Measurements from ENCODE around the gene EEFSEC.
A peak's percentile ranks its signal among the peaks of the same experiment; 100 is the strongest.

The EEFSEC gene

GRCh38 chr3:128279601-128279880 is 126.3 kb downstream of the EEFSEC start:
- H3K27ac ChIP-seq = no peak overlapping the region
- TF ChIP-seq CTCF (IDR thresholded peaks at IDR 0.05) = no peak

GRCh38 chr3:128280481-128281052 is 127.3 kb downstream of the EEFSEC start:
- no peaks in the 10 kb centered on the region for H3K9me3 ChIP-seq
- H3K27me3 ChIP-seq = no peaks in the 10 kb centered on the region
- no peak overlapping the region for H3K4me3 ChIP-seq
- peaks cover 0 to 31% (median 22%) of the 10 kb centered on the region in 4 donors for H3K4me1 ChIP-seq
- H3K27ac ChIP-seq = no peak overlapping the region
- intact Hi-C loops (cut with DNase I; ENCODE audit: low total_unique reads) = no loop called here
- no peak for TF ChIP-seq CTCF (IDR thresholded peaks at IDR 0.05)
- no peak for DNase-seq
- peaks cover 0 to 7% (median 0%) of the 10 kb centered on the region in 3 donors for H3K36me3 ChIP-seq

More at GRCh38 chr3:128279601-128279880, 126.3 kb downstream of the EEFSEC start:
- Histone ChIP-seq H3K4me1 (peaks cover 0 to 31% (median 22%) of the 10 kb centered on the region in 4 donors), H3K4me3 (no peak overlapping the region), H3K9me3 (no peaks in the 10 kb centered on the region), H3K36me3 (peaks cover 0 to 11% (median 0%) of the 10 kb centered on the region in 3 donors), H3K27me3 (no peaks in the 10 kb centered on the region)
- no peak for DNase-seq
- intact Hi-C loops (cut with DNase I; ENCODE audit: low total_unique reads) = no loop called here

- DNase-seq = no peak
- Histone ChIP-seq H3K27ac (no peak overlapping the region), H3K4me1 (peaks cover 0 to 31% (median 22%) of the 10 kb centered on the region in 4 donors), H3K27me3 (no peaks in the 10 kb centered on the region), H3K36me3 (peaks cover 0 to 5% (median 0%) of the 10 kb centered on the region in 3 donors), H3K4me3 (no peak overlapping the region), H3K9me3 (no peaks in the 10 kb centered on the region)
- no peak for TF ChIP-seq CTCF (IDR thresholded peaks at IDR 0.05)
- intact Hi-C loops (cut with DNase I; ENCODE audit: low total_unique reads) = no loop called here
Observed at GRCh38 chr3:128281056-128281455, 127.8 kb downstream of the EEFSEC start.

GRCh38 chr3:128281461-128282367 is 128.4 kb downstream of the EEFSEC start:
- Histone ChIP-seq H3K4me1 (peaks cover 0 to 31% (median 22%) of the 10 kb centered on the region in 4 donors), H3K36me3 (peaks cover 0 to 5% (median 0%) of the 10 kb centered on the region in 3 donors), H3K27ac (peak overlapping the region in 1 of 2 donors; percentile 41), H3K27me3 (no peaks in the 10 kb centered on the region), H3K9me3 (no peaks in the 10 kb centered on the region), H3K4me3 (no peak overlapping the region)
- no peak for DNase-seq
- TF ChIP-seq CTCF (IDR thresholded peaks at IDR 0.05) = no peak
- intact Hi-C loops (cut with DNase I; ENCODE audit: low total_unique reads) = no loop called here

GRCh38 chr3:128282380-128283196 is 129.3 kb downstream of the EEFSEC start:
- Histone ChIP-seq H3K27ac (peak overlapping the region in 1 of 2 donors; percentile 41), H3K27me3 (no peaks in the 10 kb centered on the region)

More at GRCh38 chr3:128282380-128283196, 129.3 kb downstream of the EEFSEC start:
- no peak for TF ChIP-seq CTCF (IDR thresholded peaks at IDR 0.05)
- DNase-seq = peak; percentile 61 to 79
- intact Hi-C loops (cut with DNase I; ENCODE audit: low total_unique reads) = no loop called here
- Histone ChIP-seq H3K36me3 (peaks cover 0 to 14% (median 0%) of the 10 kb centered on the region in 3 donors), H3K4me1 (peaks cover 0 to 31% (median 22%) of the 10 kb centered on the region in 4 donors), H3K4me3 (no peak overlapping the region), H3K9me3 (no peaks in the 10 kb centered on the region)

All from tibial artery (tissue), 4 donors.